DOHH2 (cell line): Measurements from ENCODE around the gene SYNDIG1L.

Experiments
- EZH2phosphoT487 ChIP-seq: fragments of 200-600 bp; sonication (generic); IDR thresholded peaks from 2 replicates; pipeline ENCODE4 v1.6.1; 2017; ENCODE audit warnings: borderline replicate concordance, mild to moderate bottlenecking, antibody characterized with exemption, low read length, moderate library complexity, mixed read lengths
- TF ChIP-seq, protein P1 (sequence below): fragments of 200-600 bp; sonication (generic); IDR thresholded peaks from one replicate; pipeline ENCODE4 v1.5.1; 2014; ENCODE audit warnings: antibody characterized with exemption, mild to moderate bottlenecking, low read depth, low read length; ENCODE audit not compliant: poor library complexity, severe bottlenecking

DNA sequence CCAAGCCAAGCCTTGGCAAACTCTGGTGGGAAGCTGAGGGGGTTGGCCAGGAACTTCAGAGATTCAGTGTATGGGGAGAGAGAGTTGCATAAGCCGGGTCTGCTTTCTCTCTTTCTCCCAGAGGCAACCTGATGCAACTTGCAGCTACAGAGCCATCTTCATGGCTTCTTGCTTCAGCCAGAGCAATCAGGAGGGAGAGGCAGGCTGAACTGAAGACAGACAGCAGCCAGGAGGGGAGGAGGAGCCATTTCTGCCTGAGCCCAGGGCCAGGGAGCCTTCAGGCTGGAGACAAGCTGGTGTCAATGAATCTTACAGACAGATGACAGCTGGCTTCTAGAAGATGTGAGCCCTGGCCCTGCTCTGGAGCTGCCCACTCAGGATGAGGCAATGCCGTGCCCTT, 48.4 kb upstream of the SYNDIG1L start:
- TF ChIP-seq, protein P1, sequence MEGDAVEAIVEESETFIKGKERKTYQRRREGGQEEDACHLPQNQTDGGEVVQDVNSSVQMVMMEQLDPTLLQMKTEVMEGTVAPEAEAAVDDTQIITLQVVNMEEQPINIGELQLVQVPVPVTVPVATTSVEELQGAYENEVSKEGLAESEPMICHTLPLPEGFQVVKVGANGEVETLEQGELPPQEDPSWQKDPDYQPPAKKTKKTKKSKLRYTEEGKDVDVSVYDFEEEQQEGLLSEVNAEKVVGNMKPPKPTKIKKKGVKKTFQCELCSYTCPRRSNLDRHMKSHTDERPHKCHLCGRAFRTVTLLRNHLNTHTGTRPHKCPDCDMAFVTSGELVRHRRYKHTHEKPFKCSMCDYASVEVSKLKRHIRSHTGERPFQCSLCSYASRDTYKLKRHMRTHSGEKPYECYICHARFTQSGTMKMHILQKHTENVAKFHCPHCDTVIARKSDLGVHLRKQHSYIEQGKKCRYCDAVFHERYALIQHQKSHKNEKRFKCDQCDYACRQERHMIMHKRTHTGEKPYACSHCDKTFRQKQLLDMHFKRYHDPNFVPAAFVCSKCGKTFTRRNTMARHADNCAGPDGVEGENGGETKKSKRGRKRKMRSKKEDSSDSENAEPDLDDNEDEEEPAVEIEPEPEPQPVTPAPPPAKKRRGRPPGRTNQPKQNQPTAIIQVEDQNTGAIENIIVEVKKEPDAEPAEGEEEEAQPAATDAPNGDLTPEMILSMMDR = no peak
- no peak for TF ChIP-seq EZH2phosphoT487
